ENCODE measurements around the gene IFT122.
"Not testable (repeated sequence)": the region's sequence is repeated elsewhere in the genome, so short reads cannot be mapped to it uniquely, and the experiment has no call there.

The IFT122 gene

GRCh38 chr3:129475863-129476262 is 35.8 kb downstream of the IFT122 start:
- no peak for TF ChIP-seq CTCF (conservative IDR thresholded peaks at IDR 0.05)
- H3K27ac ChIP-seq: no peak overlapping the region

GRCh38 chr3:129476586-129476985 is 36.6 kb downstream of the IFT122 start:
- no peak for TF ChIP-seq CTCF (conservative IDR thresholded peaks at IDR 0.05)
- no peak overlapping the region for H3K27ac ChIP-seq

GRCh38 chr3:129481225-129481765 is 41.3 kb downstream of the IFT122 start:
- H3K27ac ChIP-seq: not testable (repeated sequence)

- TF ChIP-seq CTCF (conservative IDR thresholded peaks at IDR 0.05): no peak
- H3K27ac ChIP-seq: no peak overlapping the region
Measured at GRCh38 chr3:129481766-129482332, 41.8 kb downstream of the IFT122 start.

- H3K27ac ChIP-seq: no peak overlapping the region
- no peak for TF ChIP-seq CTCF (conservative IDR thresholded peaks at IDR 0.05)
Measured at GRCh38 chr3:129482721-129483120, 42.7 kb downstream of the IFT122 start.

GRCh38 chr3:129483870-129484269 is 43.8 kb downstream of the IFT122 start:
- TF ChIP-seq CTCF (conservative IDR thresholded peaks at IDR 0.05): no peak
- H3K27ac ChIP-seq: no peak overlapping the region

- H3K27ac ChIP-seq: not testable (repeated sequence)
Measured at GRCh38 chr3:129485146-129485545, 45.1 kb downstream of the IFT122 start.

- TF ChIP-seq CTCF (conservative IDR thresholded peaks at IDR 0.05): no peak
- H3K27ac ChIP-seq: no peak overlapping the region
Measured at GRCh38 chr3:129485721-129486663, 46.0 kb downstream of the IFT122 start.

Data from VCaP (cell line).